PFSK-1 (cell line): ENCODE measurements around the gene LIPC.

ENCODE experiments used
- FOXP2 ChIP-seq: optimal IDR thresholded peaks from 2 replicates; pipeline ENCODE3; 2011; ENCODE audit warnings: borderline replicate concordance, control low read depth, inconsistent platforms; ENCODE audit not compliant: insufficient read depth; ENCODE audit errors: extremely low read length, extremely low read depth
- POLR2AphosphoS5 ChIP-seq: IDR thresholded peaks from 2 replicates; pipeline ENCODE4 v1.6.1; 2012; ENCODE audit warnings: low read depth, mild to moderate bottlenecking, control low read depth, low read length, moderate library complexity
- SIN3A ChIP-seq: IDR thresholded peaks from 2 replicates; pipeline ENCODE4 v1.6.1; 2012; ENCODE audit warnings: mild to moderate bottlenecking, low read length, moderate library complexity, borderline replicate concordance; ENCODE audit not compliant: insufficient read depth
- TAF1 ChIP-seq: IDR thresholded peaks from 2 replicates; pipeline ENCODE4 v1.6.1; 2012; ENCODE audit warnings: low read length, control low read depth, borderline replicate concordance; ENCODE audit not compliant: insufficient read depth
- TF ChIP-seq, protein P1 (sequence below), 2 experiments: IDR thresholded peaks; 2 replicates each; pipeline versions ENCODE4 v1.6.1 to v1.8.0; 2011 to 2012; ENCODE audit warnings: low read depth in 2 of 2, low read length in 2 of 2, control low read depth in 1 of 2, inconsistent platforms in 1 of 2, mild to moderate bottlenecking in 1 of 2, moderate library complexity in 1 of 2; ENCODE audit not compliant: insufficient read depth in 1 of 2

LIPC gene

DNA sequence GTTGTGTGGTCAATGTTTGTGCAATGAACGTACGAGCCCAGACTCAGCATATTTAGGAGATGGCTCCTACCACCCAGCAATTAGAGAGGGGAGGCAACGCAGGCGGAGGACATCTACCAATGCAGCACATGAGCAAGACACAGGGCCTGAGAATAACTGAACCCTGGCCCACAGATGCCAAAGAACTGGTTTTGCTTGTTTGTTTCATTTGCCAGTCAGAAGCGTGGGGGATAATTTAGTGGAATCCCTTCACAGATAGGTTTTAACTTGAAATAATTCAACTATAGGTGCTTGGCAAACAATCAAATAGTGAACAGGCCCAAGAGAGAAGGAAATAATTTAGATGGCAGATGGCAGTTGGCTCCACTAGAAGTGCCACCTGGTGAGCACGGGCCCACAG lies 54.8 kb downstream of the LIPC start:
- TF ChIP-seq SIN3A (no peak), FOXP2 (no peak)

DNA sequence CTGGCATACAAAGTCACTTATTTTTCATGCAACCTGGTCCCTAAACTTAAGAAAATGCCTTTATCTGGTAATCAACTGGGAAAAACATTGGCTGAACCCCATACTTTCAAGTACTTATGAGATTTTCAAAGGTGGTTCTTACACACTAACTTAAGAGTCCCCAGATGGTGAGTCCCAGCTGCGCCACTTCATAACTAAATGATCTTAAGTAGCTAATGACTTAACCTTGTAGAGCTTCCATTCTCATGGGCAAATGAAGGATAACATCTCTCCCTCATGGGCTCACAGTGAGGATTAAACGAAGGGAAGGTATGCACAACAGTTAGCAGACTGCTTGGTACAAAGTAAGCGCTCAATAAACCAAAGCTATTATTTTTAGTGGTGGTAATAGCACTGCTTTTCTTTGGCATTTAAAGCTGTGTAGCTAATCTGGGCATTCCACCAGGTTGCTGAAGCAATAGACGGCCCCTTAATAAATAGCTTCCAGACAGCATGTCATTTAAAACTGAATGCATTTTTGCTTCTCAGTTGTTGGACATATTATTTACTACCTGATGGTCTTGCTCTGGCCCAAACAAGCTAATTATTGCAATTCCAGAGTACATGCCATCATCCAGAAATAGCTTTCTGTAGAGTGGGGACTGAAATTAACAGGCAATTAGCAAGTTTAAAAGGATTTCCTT lies 55.4 kb downstream of the LIPC start:
- TF ChIP-seq, protein P1, sequence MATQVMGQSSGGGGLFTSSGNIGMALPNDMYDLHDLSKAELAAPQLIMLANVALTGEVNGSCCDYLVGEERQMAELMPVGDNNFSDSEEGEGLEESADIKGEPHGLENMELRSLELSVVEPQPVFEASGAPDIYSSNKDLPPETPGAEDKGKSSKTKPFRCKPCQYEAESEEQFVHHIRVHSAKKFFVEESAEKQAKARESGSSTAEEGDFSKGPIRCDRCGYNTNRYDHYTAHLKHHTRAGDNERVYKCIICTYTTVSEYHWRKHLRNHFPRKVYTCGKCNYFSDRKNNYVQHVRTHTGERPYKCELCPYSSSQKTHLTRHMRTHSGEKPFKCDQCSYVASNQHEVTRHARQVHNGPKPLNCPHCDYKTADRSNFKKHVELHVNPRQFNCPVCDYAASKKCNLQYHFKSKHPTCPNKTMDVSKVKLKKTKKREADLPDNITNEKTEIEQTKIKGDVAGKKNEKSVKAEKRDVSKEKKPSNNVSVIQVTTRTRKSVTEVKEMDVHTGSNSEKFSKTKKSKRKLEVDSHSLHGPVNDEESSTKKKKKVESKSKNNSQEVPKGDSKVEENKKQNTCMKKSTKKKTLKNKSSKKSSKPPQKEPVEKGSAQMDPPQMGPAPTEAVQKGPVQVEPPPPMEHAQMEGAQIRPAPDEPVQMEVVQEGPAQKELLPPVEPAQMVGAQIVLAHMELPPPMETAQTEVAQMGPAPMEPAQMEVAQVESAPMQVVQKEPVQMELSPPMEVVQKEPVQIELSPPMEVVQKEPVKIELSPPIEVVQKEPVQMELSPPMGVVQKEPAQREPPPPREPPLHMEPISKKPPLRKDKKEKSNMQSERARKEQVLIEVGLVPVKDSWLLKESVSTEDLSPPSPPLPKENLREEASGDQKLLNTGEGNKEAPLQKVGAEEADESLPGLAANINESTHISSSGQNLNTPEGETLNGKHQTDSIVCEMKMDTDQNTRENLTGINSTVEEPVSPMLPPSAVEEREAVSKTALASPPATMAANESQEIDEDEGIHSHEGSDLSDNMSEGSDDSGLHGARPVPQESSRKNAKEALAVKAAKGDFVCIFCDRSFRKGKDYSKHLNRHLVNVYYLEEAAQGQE (IDR thresholded peaks at IDR 0.05; ENCODE audit: insufficient read depth in 1 of 2, low read depth in 2 of 2, low read length in 2 of 2): no peak

DNA sequence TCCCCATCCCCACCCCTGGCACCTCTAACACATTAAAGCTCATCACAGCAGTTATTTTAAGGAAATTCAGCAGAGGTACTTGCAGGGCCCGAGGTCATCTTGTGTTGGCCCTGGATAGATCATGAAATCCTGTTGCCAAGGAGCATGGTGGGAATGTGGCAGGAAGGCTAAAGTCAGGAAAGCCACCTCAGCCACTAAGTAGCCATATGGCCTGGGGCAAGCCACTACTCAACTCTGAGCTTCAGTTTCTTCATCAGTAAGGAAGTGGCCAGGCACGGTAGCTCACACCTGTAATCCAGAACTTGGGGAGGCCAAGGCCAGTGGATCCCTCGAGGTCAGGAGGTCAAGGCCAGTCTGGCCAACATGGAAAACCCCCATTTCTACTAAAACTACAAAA lies 55.9 kb downstream of the LIPC start:
- no peak for TF ChIP-seq FOXP2
- TF ChIP-seq POLR2AphosphoS5: no peak
- TF ChIP-seq TAF1: no peak
- no peak for TF ChIP-seq SIN3A
- TF ChIP-seq, protein P1 (IDR thresholded peaks at IDR 0.05; ENCODE audit: insufficient read depth in 1 of 2, low read depth in 2 of 2, low read length in 2 of 2): no peak

DNA sequence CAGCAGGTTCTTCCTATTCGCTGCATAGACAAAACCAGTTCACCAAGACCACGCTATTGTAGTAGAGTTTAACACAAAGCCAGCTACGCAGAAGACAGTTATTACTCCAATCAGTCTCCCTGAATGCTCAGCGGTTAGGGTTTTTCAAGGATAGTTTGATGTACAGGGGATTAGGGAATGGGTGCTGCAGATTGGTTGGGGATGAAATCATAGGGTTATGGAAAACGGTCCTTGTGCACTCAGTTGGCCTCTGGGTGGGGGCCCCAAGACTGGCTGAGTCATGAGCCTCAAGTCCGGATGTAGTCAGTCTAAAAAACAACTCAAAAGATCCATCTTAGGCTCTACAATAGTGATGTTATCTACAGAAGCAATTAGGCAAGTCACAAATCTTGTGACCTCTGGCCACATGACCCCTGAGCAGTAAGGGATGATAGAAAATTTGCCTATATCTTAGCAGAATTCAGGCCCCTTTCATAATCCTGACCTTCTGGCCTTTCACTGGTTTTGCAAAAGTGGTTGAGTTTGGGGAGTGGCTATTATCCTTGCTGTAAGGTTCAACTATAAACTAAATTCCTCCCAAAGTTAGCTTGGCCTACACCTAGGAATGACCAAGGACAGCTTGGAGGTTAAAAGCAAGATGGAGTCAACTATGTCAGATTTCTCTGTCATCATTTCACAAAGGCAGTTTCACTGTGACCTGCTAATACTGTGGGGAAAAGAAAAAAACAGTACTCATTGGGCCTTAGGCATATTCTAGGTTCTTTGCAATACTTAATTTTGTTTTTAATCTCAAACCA lies 57.7 kb downstream of the LIPC start:
- TF ChIP-seq SIN3A (no peak), POLR2AphosphoS5 (no peak), TAF1 (no peak)

DNA sequence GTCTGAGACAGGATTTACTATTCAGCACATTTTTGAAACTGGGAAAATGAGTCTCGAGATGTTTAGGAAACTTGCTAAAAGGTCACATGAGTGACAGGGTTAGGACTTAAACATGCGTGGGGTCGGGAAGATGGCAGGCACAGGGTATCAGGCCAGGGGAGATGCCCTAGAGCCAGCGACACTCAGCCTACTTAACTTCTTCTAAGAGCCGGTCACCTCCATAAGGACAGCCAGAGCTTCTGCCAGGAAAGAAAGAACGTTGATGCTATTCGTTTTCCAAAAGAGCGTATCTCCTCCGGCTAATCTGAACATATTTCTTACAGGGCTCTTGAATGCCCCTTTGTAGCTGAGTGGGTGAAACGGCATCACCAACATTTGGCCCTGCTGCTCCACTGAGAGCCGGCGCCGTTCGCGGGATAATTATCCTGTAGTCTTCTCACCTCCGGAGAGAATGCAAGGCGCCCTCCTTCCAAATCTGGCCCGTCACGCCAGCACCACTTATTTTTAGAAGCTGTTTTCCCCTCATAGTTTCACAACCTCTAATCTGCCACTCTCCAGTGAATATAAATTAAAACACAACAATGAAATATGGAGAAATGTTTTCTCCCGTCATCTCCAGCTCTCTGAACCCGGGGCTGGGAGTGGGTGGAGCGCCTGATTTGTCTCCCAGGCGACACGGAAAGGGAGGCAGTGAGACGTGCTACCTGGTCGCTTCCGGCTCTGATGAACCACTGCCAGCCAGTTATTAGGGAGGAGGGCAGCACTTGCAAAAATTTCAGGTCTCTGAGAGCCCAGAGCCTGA lies 58.5 kb downstream of the LIPC start:
- TF ChIP-seq, protein P1 (IDR thresholded peaks at IDR 0.05; ENCODE audit: insufficient read depth in 1 of 2, low read depth in 2 of 2, low read length in 2 of 2): no peak
- TF ChIP-seq TAF1: no peak

DNA sequence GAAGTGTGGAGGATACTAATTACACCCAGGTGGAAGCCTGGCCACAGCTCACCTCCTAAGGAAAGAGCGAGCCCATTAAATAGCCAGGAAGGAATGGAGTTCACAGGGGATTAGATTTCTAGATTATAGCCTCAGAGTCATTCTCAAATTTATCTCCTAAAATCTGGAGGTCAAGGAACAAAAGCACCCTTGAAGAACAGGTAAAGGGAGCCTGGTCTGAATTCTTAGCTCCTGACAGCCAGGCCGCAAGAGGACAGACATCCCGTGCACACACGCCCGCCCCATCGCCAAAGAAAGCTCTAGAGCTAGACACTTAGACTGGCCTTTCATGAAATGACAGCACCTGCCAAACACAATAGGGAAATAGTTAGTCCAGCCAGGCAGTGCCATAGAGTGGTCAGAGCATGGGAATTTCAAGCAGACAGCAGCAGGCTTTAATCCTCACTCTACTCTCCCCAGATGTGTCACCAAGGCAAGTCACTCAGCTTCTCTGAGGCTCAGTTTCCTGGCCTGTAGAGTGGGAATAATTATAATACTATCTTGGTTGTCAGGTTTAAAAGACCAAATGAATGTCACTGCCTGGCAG lies 59.2 kb downstream of the LIPC start:
- TF ChIP-seq, protein P1 (IDR thresholded peaks at IDR 0.05; ENCODE audit: insufficient read depth in 1 of 2, low read depth in 2 of 2, low read length in 2 of 2): no peak
- TF ChIP-seq TAF1 (no peak), SIN3A (no peak), POLR2AphosphoS5 (no peak), FOXP2 (no peak)
